ENCODE measurements around the gene SYNJ2.

SYNJ2 gene

DNA sequence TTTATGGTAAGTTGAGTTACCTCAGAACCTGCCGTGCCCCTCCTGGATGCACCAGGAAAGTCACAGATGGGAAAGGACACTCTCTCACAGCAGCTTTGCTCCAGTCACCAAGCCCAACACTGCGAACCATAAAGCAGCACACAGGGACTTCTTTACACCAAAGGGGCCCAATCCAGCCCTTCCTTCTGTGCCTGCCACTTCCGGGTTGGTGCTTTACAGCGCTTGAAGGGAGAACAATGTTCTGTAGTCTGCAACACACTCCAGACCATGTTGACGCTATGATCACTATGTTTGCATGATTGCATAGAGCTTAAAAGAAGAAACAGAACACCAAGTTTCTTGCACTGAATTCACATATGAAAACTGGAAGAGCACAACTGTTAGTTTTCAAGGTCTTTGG is 129.3 kb downstream of the SYNJ2 start:
- DNase-seq (ENCODE audit: low read depth in 1 of 2, low spot score in 1 of 2), result no peak

DNA sequence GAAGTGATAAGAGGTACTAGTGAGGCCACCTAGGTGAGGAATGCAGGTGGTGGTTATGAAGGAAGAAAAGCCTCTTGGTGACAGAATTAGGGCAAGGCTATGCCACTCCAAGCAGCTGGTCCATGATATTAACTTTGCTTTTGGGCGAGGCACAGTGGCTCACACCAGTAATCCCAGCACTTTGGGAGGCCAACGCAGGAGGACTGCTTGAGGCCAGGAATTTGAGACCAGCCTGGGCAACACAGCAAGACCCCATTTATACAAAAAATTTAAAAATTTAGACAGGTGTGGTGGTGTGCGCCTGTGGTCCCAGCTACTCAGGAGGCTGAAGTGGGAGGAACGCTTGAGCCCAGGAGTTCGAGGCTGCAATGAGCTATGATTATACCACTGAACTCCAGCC is 130.3 kb downstream of the SYNJ2 start:
- DNase-seq (ENCODE audit: low read depth in 1 of 2, low spot score in 1 of 2), result no peak

DNA sequence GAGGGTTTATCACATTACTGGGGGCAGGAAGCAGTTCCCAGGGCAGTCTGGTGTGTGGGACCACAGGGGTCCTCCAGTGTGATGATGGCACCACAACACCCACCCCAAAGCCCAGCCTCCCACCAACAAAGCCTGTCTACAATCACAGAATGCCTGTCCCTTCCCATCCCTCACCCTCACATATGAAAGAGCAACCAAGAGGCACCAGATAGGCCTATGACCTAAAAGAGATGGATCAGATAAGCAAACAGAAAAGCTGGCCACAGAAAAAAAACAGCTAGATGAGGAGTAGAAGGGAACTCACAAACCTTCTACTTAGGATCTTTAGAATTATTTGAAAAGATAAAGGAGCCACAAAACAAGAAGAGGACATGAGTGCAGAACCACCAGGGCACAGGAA is 132.1 kb downstream of the SYNJ2 start:
- DNase-seq (ENCODE audit: low read depth in 1 of 2, low spot score in 1 of 2), result no peak

GRCh38 chr6:158115102-158115501 is 133.4 kb downstream of the SYNJ2 start:
- no peak for DNase-seq (ENCODE audit: low read depth in 1 of 2, low spot score in 1 of 2)

DNA sequence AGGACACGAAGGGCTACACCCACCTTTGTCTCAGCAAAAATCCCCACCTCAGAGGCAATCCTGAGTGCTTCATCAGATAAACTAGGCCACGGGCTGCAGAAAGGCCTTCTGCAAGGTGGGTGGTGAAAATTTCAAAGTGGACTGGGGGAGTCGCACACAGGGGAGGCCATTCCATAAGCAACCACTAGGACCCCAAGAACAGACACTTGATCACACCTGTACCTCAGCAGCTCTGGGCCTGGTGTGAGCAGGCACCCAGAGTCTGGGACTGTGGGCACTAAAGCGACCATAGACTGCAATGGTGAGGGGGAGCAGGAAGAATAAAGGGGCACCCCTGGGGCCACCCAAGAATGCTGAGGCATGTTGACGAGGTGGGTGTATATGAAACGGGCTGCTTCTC is 133.8 kb downstream of the SYNJ2 start:
- DNase-seq (ENCODE audit: low read depth in 1 of 2, low spot score in 1 of 2), result no peak

DNA sequence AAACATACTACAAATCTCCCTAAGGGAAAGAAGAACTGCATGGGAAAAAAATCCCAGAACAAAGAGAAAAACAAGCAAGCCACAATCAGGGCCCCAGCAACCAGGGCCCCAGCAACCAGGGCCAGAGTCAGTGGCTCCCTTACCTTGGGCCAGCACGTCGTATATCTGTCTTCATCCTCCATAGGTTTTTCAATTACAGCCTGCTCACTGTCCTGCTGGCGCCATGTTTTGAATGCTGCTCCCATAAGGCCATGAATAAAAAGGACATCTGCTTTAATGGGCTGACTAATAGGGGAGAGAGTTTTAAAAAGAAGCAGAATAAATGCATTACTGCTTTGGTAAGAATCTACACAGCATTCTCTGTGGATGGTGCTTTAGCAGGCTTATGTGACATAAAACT is 137.2 kb downstream of the SYNJ2 start:
- no peak for DNase-seq (ENCODE audit: low read depth in 1 of 2, low spot score in 1 of 2)

- DNase-seq (ENCODE audit: low read depth in 1 of 2, low spot score in 1 of 2), result no peak
Measured at GRCh38 chr6:158121335-158121734, 139.7 kb downstream of the SYNJ2 start.

DNA sequence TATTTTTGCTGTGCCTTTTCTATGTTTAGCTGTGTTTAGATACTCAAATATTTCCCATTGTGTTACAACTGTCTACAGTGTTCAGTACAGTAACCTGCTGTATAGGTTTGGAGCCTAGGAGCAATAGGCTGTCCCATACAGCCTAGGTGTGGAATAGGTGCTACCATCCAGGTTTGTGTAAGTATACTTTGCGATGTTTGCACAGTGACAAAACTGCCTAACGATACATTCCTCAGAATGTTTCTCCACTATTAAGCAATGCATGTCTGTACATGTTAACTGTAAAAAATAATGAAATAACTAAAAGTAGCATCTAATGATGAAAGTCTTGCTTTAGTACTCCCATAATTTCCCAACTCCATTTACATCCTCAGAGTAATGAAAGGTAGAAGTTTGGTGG is 140.4 kb downstream of the SYNJ2 start:
- DNase-seq (ENCODE audit: low read depth in 1 of 2, low spot score in 1 of 2), result no peak

DNA sequence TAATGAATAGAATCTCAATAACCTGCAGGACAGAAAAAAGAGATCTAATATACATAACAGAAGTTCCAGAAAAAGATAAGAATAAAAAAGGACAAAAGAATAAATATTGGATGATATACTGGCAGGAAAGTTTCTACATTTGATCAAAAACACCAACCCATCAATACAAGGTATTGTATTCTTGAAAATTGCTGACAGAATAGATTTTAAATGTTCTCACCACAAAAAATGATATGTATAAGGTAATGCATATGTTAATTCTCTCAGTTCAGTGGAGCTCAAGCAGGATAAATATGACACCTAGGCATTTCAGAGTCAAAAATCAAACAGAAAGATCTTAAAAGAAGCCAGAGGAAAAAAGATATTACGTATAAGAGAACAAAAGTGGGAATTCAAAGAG is 142.6 kb downstream of the SYNJ2 start:
- no peak for DNase-seq (ENCODE audit: low read depth in 1 of 2, low spot score in 1 of 2)

GRCh38 chr6:158125271-158125670 is 143.6 kb downstream of the SYNJ2 start:
- DNase-seq (ENCODE audit: low read depth in 1 of 2, low spot score in 1 of 2), result no peak

DNA sequence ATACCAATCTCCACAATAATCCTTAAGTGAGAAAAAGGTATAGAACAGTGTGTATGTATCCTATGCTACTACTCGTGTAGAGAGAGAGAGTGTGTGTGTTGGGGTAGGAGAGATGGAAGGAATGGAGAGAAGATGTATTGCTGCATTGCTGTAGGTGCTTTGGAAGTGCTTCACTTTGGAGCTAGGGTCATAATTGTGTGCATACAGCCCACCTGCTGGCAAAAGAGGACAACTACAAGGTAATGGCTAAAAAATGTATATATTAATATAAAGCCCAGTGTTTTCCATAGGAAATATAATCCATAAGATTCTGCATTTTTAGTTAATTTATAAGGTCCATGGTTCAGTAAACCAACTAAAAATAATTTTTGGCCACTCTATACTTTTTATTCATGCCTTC is 150.3 kb downstream of the SYNJ2 start:
- no peak for DNase-seq (ENCODE audit: low read depth in 1 of 2, low spot score in 1 of 2)

- DNase-seq (ENCODE audit: low read depth in 1 of 2, low spot score in 1 of 2), result no peak
Measured at GRCh38 chr6:158142789-158143188, 161.1 kb downstream of the SYNJ2 start.

DNA sequence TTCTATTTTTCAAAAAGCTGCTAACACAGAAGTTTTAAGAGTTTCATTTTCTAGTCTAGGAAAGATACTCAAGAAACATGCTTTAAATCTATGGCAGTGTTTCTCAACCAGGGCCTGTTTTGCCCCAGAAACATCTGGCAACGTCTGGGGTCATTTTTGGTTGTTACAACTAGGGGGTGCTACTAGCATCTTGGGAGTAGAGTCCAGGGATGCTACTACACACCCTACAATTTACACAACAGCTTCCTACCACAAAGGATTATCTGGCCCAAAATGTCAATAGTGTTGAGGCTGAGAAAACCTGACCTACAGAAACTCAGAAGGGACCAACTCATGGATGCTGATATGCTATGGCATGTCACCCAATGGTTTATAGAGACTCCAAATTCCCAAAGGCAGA is 162.0 kb downstream of the SYNJ2 start:
- DNase-seq (ENCODE audit: low read depth in 1 of 2, low spot score in 1 of 2), result no peak
